Left ventricle myocardium inferior (tissue), 1 donor: ENCODE results near the gene FAM89A. TPM values are rescaled to one million over a fixed set of nuclear protein-coding genes. Genes with fewer than 3 reads are reported as not detected.
"Not testable (repeated sequence)": the region's sequence is repeated elsewhere in the genome, so short reads cannot be mapped to it uniquely, and the experiment has no call there.

Source experiments
- DNase-seq: peaks from one replicate; pipeline ENCODE4 v3.0.0-alpha.2; 2020
- H3K27ac ChIP-seq: fragments of 200-600 bp; replicated peaks from 2 replicates; pipeline ENCODE4 v1.8.0; 2021
- H3K27me3 ChIP-seq: fragments of 200-600 bp; 2 replicates; pipeline ENCODE4 v1.8.0; 2021; ENCODE audit warnings: low read depth
- H3K36me3 ChIP-seq: fragments of 200-600 bp; 2 replicates; pipeline ENCODE4 v1.8.0; 2021
- H3K4me1 ChIP-seq: fragments of 200-600 bp; 2 replicates; pipeline ENCODE4 v1.8.0; 2021
- H3K4me3 ChIP-seq: fragments of 200-600 bp; 2 replicates; pipeline ENCODE4 v1.8.0; 2021; ENCODE audit warnings: mild to moderate bottlenecking, moderate library complexity
- H3K9me3 ChIP-seq: fragments of 200-600 bp; replicated peaks from 2 replicates; pipeline ENCODE4 v1.8.0; 2021
- CTCF ChIP-seq: fragments of 200-600 bp; IDR thresholded peaks from 2 replicates; pipeline ENCODE4 v1.8.0; 2021; ENCODE audit warnings: antibody characterized with exemption, mild to moderate bottlenecking, borderline replicate concordance
- intact Hi-C: fragments of 100-400 bp; cut with micrococcal nuclease; formaldehyde crosslinking; loops from one replicate; pipeline ENCODE4 v1.11.0; 2022
- total RNA-seq: library from RNA; stranded (reverse); fragmentation: NEBNext Ultra II Directional; extraction: Animal tissue kit (Norgen Biotek cat#: 25700); gene quantifications from one replicate; pipeline ENCODE4 v1.2.1, GENCODE V29; 2021
- donor health status: DM: no; HTN: yes; CAD: no; lungs with severe emphysema.

FAM89A gene
- total RNA-seq, 1 donor from 2014 or later: 6.5 TPM

GRCh38 chr1:231049121-231049979 is 9.3 kb upstream of the FAM89A start:
- intact Hi-C loops: no loop called here
- no peak for TF ChIP-seq CTCF

GRCh38 chr1:231048419-231048818 is 8.4 kb upstream of the FAM89A start:
- H3K27ac ChIP-seq, H3K4me1 ChIP-seq, H3K36me3 ChIP-seq, H3K4me3 ChIP-seq, intact Hi-C loops, DNase-seq: not testable (repeated sequence)
- peaks cover 13% of the 10 kb centered on the region for H3K27me3 ChIP-seq
- H3K9me3 ChIP-seq: peaks cover 18% of the 10 kb centered on the region

More at GRCh38 chr1:231049121-231049979, 9.3 kb upstream of the FAM89A start:
- H3K27ac ChIP-seq: no peak overlapping the region
- H3K4me3 ChIP-seq: no peak overlapping the region
- H3K27me3 ChIP-seq: peaks cover 13% of the 10 kb centered on the region
- no peak for DNase-seq
- H3K4me1 ChIP-seq: peaks cover 16% of the 10 kb centered on the region
- no peaks in the 10 kb centered on the region for H3K36me3 ChIP-seq
- H3K9me3 ChIP-seq: peaks cover 10% of the 10 kb centered on the region

GRCh38 chr1:231047529-231047928 is 7.5 kb upstream of the FAM89A start:
- H3K4me3 ChIP-seq, intact Hi-C loops, H3K4me1 ChIP-seq, H3K36me3 ChIP-seq, H3K27ac ChIP-seq, DNase-seq: not testable (repeated sequence)
- H3K9me3 ChIP-seq: peaks cover 18% of the 10 kb centered on the region
- peaks cover 13% of the 10 kb centered on the region for H3K27me3 ChIP-seq

- peaks cover 13% of the 10 kb centered on the region for H3K27me3 ChIP-seq
- no peak overlapping the region for H3K27ac ChIP-seq
- intact Hi-C loops: no loop called here
- no peaks in the 10 kb centered on the region for H3K36me3 ChIP-seq
- no peak for TF ChIP-seq CTCF
- no peak overlapping the region for H3K4me3 ChIP-seq
- no peaks in the 10 kb centered on the region for H3K4me1 ChIP-seq
- no peak for DNase-seq
- H3K9me3 ChIP-seq: peaks cover 18% of the 10 kb centered on the region
Measured at GRCh38 chr1:231046730-231047395, 6.8 kb upstream of the FAM89A start.

- H3K4me1 ChIP-seq, H3K4me3 ChIP-seq, H3K27ac ChIP-seq, H3K36me3 ChIP-seq, intact Hi-C loops, DNase-seq: not testable (repeated sequence)
- H3K9me3 ChIP-seq: peaks cover 18% of the 10 kb centered on the region
- peaks cover 13% of the 10 kb centered on the region for H3K27me3 ChIP-seq
Measured at GRCh38 chr1:231045921-231046729, 6.1 kb upstream of the FAM89A start.

GRCh38 chr1:231045286-231045685 is 5.2 kb upstream of the FAM89A start:
- H3K4me3 ChIP-seq: no peak overlapping the region
- intact Hi-C loops: no loop called here
- H3K9me3 ChIP-seq: peaks cover 18% of the 10 kb centered on the region
- TF ChIP-seq CTCF: no peak
- no peaks in the 10 kb centered on the region for H3K36me3 ChIP-seq
- peaks cover 9% of the 10 kb centered on the region for H3K4me1 ChIP-seq
- H3K27ac ChIP-seq: no peak overlapping the region
- no peak for DNase-seq
- peaks cover 13% of the 10 kb centered on the region for H3K27me3 ChIP-seq
